Activated naive CD4-positive, alpha-beta T cell treated with anti-CD3 and anti-CD28 coated beads, Interleukin-2, amount 50 U/mL, for 24 hours (primary cell): ENCODE measurements around the gene PLAAT4.
"Not testable (repeated sequence)": the region's sequence is repeated elsewhere in the genome, so short reads cannot be mapped to it uniquely, and the experiment has no call there.

Experiments used
- H3K27ac Mint-ChIP-seq: one replicate; pipeline ENCODE4 v1.8.0; 2021; ENCODE audit warnings: mild to moderate bottlenecking, mixed read lengths
- H3K27me3 Mint-ChIP-seq: one replicate; pipeline ENCODE4 v1.8.0; 2021; ENCODE audit warnings: mixed read lengths
- H3K36me3 Mint-ChIP-seq: one replicate; pipeline ENCODE4 v1.8.0; 2021; ENCODE audit warnings: mixed read lengths
- H3K4me1 Mint-ChIP-seq: one replicate; pipeline ENCODE4 v1.8.0; 2021; ENCODE audit warnings: mixed read lengths
- H3K4me3 Mint-ChIP-seq: one replicate; pipeline ENCODE4 v1.8.0; 2021; ENCODE audit warnings: mild to moderate bottlenecking, mixed read lengths
- H3K9me3 Mint-ChIP-seq: one replicate; pipeline ENCODE4 v1.8.0; 2021; ENCODE audit warnings: mixed read lengths

Gene PLAAT4

GRCh38 chr11:63505857-63506528, 30.6 kb upstream of the PLAAT4 start, which contains the start of gene LGALS12:
TSS of gene LGALS12 (plus strand) at chr11:63506084. CDS start at chr11:63506459, 375 bp downstream.
- H3K27me3 Mint-ChIP-seq, result no peaks in the 10 kb centered on the region
- H3K36me3 Mint-ChIP-seq, result peaks cover 2% of the 10 kb centered on the region
- no peak within 1 kb of the TSS for H3K27ac Mint-ChIP-seq
- H3K9me3 Mint-ChIP-seq, result no peaks in the 10 kb centered on the region
- H3K4me1 Mint-ChIP-seq, result peaks cover 17% of the 10 kb centered on the region
- H3K4me3 Mint-ChIP-seq, result no peak within 1 kb of the TSS

GRCh38 chr11:63506876-63507275, 29.7 kb upstream of the PLAAT4 start:
- Mint-ChIP-seq H3K9me3 (no peaks in the 10 kb centered on the region), H3K36me3 (peaks cover 2% of the 10 kb centered on the region), H3K4me1 (peaks cover 16% of the 10 kb centered on the region), H3K27me3 (no peaks in the 10 kb centered on the region), H3K4me3 (no peak overlapping the region), H3K27ac (no peak overlapping the region)

GRCh38 chr11:63507511-63507910, 29.1 kb upstream of the PLAAT4 start:
- Mint-ChIP-seq H3K4me1 (peaks cover 9% of the 10 kb centered on the region), H3K36me3 (no peaks in the 10 kb centered on the region)

GRCh38 chr11:63508009-63508408, 28.6 kb upstream of the PLAAT4 start:
- H3K4me1 Mint-ChIP-seq, result peaks cover 4% of the 10 kb centered on the region
- H3K36me3 Mint-ChIP-seq, result no peaks in the 10 kb centered on the region
- no peaks in the 10 kb centered on the region for H3K9me3 Mint-ChIP-seq
- no peaks in the 10 kb centered on the region for H3K27me3 Mint-ChIP-seq
- no peak overlapping the region for H3K4me3 Mint-ChIP-seq
- no peak overlapping the region for H3K27ac Mint-ChIP-seq

More at GRCh38 chr11:63507511-63507910, 29.1 kb upstream of the PLAAT4 start:
- H3K27ac Mint-ChIP-seq, result no peak overlapping the region
- no peaks in the 10 kb centered on the region for H3K9me3 Mint-ChIP-seq
- H3K27me3 Mint-ChIP-seq, result no peaks in the 10 kb centered on the region
- no peak overlapping the region for H3K4me3 Mint-ChIP-seq

GRCh38 chr11:63508745-63509144, 27.9 kb upstream of the PLAAT4 start:
- H3K4me3 Mint-ChIP-seq, result no peak overlapping the region
- no peaks in the 10 kb centered on the region for H3K27me3 Mint-ChIP-seq
- H3K36me3 Mint-ChIP-seq, result no peaks in the 10 kb centered on the region
- no peaks in the 10 kb centered on the region for H3K9me3 Mint-ChIP-seq
- no peak overlapping the region for H3K27ac Mint-ChIP-seq
- H3K4me1 Mint-ChIP-seq, result no peaks in the 10 kb centered on the region

GRCh38 chr11:63510360-63511047, 26.1 kb upstream of the PLAAT4 start:
- Mint-ChIP-seq H3K27ac (no peak overlapping the region), H3K9me3 (no peaks in the 10 kb centered on the region), H3K27me3 (no peaks in the 10 kb centered on the region), H3K36me3 (no peaks in the 10 kb centered on the region), H3K4me1 (no peaks in the 10 kb centered on the region), H3K4me3 (no peak overlapping the region)

GRCh38 chr11:63511048-63511748, 25.4 kb upstream of the PLAAT4 start:
- H3K27ac Mint-ChIP-seq, result no peak overlapping the region

GRCh38 chr11:63512816-63513215, 23.8 kb upstream of the PLAAT4 start:
- no peak overlapping the region for H3K27ac Mint-ChIP-seq
- no peak overlapping the region for H3K4me3 Mint-ChIP-seq
- H3K9me3 Mint-ChIP-seq, result no peaks in the 10 kb centered on the region
- H3K27me3 Mint-ChIP-seq, result no peaks in the 10 kb centered on the region
- no peaks in the 10 kb centered on the region for H3K4me1 Mint-ChIP-seq
- no peaks in the 10 kb centered on the region for H3K36me3 Mint-ChIP-seq

More at GRCh38 chr11:63511048-63511748, 25.4 kb upstream of the PLAAT4 start:
- Mint-ChIP-seq H3K9me3 (no peaks in the 10 kb centered on the region), H3K36me3 (no peaks in the 10 kb centered on the region), H3K4me3 (no peak overlapping the region), H3K27me3 (no peaks in the 10 kb centered on the region), H3K4me1 (no peaks in the 10 kb centered on the region)

GRCh38 chr11:63516109-63516508, 20.5 kb upstream of the PLAAT4 start:
- Mint-ChIP-seq H3K27ac (no peak overlapping the region), H3K4me3 (no peak overlapping the region), H3K27me3 (no peaks in the 10 kb centered on the region), H3K4me1 (peaks cover 8% of the 10 kb centered on the region), H3K36me3 (no peaks in the 10 kb centered on the region), H3K9me3 (no peaks in the 10 kb centered on the region)

- no peaks in the 10 kb centered on the region for H3K36me3 Mint-ChIP-seq
- no peak overlapping the region for H3K27ac Mint-ChIP-seq
- no peaks in the 10 kb centered on the region for H3K27me3 Mint-ChIP-seq
- H3K4me3 Mint-ChIP-seq, result no peak overlapping the region
- no peaks in the 10 kb centered on the region for H3K9me3 Mint-ChIP-seq
- H3K4me1 Mint-ChIP-seq, result peaks cover 8% of the 10 kb centered on the region
Measured at GRCh38 chr11:63517156-63517555, 19.5 kb upstream of the PLAAT4 start.

GRCh38 chr11:63518548-63518947, 18.1 kb upstream of the PLAAT4 start:
- H3K4me1 Mint-ChIP-seq, result peaks cover 8% of the 10 kb centered on the region
- no peak overlapping the region for H3K4me3 Mint-ChIP-seq
- H3K9me3 Mint-ChIP-seq, result no peaks in the 10 kb centered on the region
- H3K36me3 Mint-ChIP-seq, result no peaks in the 10 kb centered on the region
- no peak overlapping the region for H3K27ac Mint-ChIP-seq
- no peaks in the 10 kb centered on the region for H3K27me3 Mint-ChIP-seq

GRCh38 chr11:63520606-63521170, 15.9 kb upstream of the PLAAT4 start:
- no peak overlapping the region for H3K4me3 Mint-ChIP-seq
- no peak overlapping the region for H3K27ac Mint-ChIP-seq
- H3K9me3 Mint-ChIP-seq, result peaks cover 4% of the 10 kb centered on the region
- H3K27me3 Mint-ChIP-seq, result no peaks in the 10 kb centered on the region
- H3K4me1 Mint-ChIP-seq, result peaks cover 8% of the 10 kb centered on the region
- no peaks in the 10 kb centered on the region for H3K36me3 Mint-ChIP-seq

GRCh38 chr11:63521896-63522295, 14.7 kb upstream of the PLAAT4 start:
- Mint-ChIP-seq H3K4me3 (no peak overlapping the region), H3K27me3 (no peaks in the 10 kb centered on the region), H3K36me3 (no peaks in the 10 kb centered on the region), H3K4me1 (peaks cover 8% of the 10 kb centered on the region), H3K9me3 (peaks cover 4% of the 10 kb centered on the region), H3K27ac (no peak overlapping the region)

- Mint-ChIP-seq H3K4me3 (no peak overlapping the region), H3K36me3 (no peaks in the 10 kb centered on the region), H3K9me3 (peaks cover 4% of the 10 kb centered on the region), H3K27me3 (no peaks in the 10 kb centered on the region), H3K27ac (no peak overlapping the region), H3K4me1 (peaks cover 13% of the 10 kb centered on the region)
Measured at GRCh38 chr11:63523151-63523550, 13.5 kb upstream of the PLAAT4 start.

- H3K27me3 Mint-ChIP-seq, result no peaks in the 10 kb centered on the region
- H3K4me3 Mint-ChIP-seq, result no peak overlapping the region
- H3K27ac Mint-ChIP-seq, result no peak overlapping the region
- H3K36me3 Mint-ChIP-seq, result no peaks in the 10 kb centered on the region
- peaks cover 4% of the 10 kb centered on the region for H3K9me3 Mint-ChIP-seq
- H3K4me1 Mint-ChIP-seq, result peaks cover 44% of the 10 kb centered on the region
Measured at GRCh38 chr11:63527667-63528066, 8.9 kb upstream of the PLAAT4 start.

- H3K27me3 Mint-ChIP-seq, H3K9me3 Mint-ChIP-seq, H3K4me3 Mint-ChIP-seq, H3K27ac Mint-ChIP-seq, H3K36me3 Mint-ChIP-seq: not testable (repeated sequence)
- peaks cover 49% of the 10 kb centered on the region for H3K4me1 Mint-ChIP-seq
Measured at GRCh38 chr11:63528156-63528555, 8.5 kb upstream of the PLAAT4 start.
